COLO668 (cell line): ENCODE results near the gene ALDH1L1.

Experiments
- DNase-seq: peaks from one replicate; lab custom pipeline; 2025; ENCODE audit not compliant: unreplicated experiment; lab: John Stamatoyannopoulos, UW

ALDH1L1 gene

DNA sequence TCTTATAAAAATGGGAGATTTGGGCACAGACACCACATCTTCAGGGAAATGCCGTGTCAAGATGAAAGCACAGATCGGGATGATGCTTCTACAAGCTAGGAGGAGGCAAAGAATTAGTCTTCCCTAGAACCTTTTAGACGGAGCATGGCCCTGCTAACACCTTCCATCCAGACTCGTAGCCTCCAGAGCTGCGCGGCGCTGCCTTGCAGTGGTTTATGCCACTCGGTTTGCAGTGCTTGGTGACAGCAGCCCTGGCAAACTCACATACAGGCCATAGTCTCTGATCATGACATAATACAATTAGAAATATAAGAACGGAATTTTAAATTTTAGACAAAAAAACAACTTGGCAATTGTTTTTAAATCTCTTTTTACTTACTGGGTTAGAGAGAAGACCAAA lies 59.3 kb downstream of the ALDH1L1 start:
- no peak for DNase-seq

GRCh38 chr3:126119976-126120375 lies 60.4 kb downstream of the ALDH1L1 start:
- no peak for DNase-seq

DNA sequence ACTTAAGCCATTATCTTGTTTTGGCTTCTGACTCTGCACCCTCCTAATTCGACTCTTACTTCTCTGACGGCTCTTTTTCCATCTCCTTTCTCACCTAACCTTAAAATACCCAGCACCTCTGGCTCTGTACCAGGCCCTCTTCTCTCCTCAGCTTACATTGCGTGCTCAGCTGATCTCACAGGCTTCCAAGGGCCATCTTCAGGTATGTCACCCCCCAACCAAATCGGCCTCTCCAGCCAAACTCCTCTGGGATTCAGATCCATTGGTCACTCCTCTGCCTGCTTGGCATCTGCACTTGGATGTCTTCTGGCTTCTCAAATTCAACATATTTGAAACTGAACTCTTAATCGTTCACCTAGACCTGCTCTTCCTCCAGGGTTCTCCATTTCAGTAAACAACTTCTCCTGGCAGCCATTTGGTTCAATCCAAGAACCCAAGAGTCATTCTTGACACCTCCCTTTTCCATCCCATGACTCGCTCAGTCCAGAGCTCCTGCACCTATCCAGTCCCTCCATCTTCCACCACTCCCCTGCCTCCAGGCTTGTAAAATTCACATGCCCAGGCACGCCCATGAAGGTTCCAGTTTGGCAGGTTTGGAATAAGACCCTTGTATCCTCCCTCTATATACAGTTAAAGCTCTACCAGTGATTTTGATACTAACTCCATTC lies 61.2 kb downstream of the ALDH1L1 start:
- peak; percentile 2 for DNase-seq

DNA sequence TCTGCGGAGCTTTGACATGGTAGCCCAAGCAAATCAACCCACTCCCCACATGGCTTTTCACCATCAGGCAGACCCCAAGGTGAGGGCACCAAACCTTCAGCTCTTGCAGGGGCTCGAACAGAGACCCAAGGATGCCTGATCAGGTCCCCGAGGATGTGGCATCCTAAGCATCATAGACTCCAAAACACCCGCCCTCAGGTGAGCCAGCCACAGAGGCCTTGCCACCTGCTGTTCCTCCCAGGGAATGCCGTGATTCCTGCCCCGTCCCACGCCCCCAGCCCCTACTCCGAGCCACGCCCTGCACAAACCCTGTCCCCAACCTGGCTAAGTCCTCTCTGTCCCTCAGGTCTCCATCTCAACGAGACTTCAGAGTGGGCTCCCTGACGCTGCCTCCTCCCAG lies 61.8 kb downstream of the ALDH1L1 start:
- no peak for DNase-seq

GRCh38 chr3:126117786-126118185 lies 62.6 kb downstream of the ALDH1L1 start:
- no peak for DNase-seq

DNA sequence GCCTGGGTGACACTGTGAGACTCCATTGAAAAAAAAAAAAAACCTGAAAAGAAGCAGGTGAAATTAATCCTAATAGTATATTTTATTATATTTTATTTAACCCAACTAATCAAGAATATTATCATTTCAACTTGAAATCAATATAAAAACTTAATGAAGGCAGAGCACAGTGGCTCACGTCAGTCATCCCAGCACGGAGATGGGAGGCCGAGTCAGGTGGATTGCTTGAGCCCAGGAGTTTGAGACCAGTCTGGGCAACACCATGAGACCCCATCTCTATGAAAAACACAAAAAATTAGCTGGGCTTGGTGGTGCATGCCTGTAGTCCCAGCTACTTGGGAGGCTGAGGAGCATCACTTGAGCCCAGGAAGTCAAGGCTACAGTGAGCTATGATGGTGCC lies 63.2 kb downstream of the ALDH1L1 start:
- DNase-seq = no peak

GRCh38 chr3:126116526-126116925 lies 63.9 kb downstream of the ALDH1L1 start:
- DNase-seq = no peak

- no peak for DNase-seq
Observed at GRCh38 chr3:126114443-126115386, 65.7 kb downstream of the ALDH1L1 start.

DNA sequence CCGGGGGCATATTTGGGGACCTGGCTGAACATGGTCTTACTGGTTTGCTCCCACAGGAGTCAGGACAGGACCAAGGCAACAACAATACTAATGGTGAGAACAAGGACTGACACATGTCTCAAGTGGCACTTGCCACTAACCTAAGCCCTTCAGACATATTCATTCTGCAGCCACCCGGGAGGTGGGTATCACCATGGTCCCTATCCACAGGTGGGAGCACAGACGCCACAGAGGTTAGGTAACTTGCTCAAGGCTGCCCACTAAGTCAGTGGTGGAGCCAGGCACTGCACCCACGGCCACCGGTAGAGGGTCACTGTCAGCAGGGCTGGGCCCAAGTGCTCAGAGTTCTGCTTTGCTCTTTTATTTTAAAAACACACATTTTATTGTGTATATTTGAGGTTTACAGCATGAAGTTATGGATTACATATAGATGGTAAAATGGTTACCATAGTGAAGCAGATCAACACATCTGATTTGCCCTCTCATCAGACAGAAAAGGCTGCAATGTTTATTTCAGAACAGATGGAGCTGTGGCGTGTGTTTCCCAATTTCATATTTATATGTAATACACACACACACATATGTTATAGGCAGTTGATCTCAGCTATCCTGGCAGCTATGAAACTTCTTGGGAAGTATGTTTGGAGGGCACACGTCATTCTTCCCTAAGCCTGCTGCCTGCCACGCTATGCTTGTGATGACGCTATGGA lies 66.5 kb downstream of the ALDH1L1 start:
- DNase-seq = peak; percentile 4

- DNase-seq = no peak
Observed at GRCh38 chr3:126113238-126113555, 67.2 kb downstream of the ALDH1L1 start.

GRCh38 chr3:126112531-126113237 lies 67.7 kb downstream of the ALDH1L1 start:
- DNase-seq = no peak

DNA sequence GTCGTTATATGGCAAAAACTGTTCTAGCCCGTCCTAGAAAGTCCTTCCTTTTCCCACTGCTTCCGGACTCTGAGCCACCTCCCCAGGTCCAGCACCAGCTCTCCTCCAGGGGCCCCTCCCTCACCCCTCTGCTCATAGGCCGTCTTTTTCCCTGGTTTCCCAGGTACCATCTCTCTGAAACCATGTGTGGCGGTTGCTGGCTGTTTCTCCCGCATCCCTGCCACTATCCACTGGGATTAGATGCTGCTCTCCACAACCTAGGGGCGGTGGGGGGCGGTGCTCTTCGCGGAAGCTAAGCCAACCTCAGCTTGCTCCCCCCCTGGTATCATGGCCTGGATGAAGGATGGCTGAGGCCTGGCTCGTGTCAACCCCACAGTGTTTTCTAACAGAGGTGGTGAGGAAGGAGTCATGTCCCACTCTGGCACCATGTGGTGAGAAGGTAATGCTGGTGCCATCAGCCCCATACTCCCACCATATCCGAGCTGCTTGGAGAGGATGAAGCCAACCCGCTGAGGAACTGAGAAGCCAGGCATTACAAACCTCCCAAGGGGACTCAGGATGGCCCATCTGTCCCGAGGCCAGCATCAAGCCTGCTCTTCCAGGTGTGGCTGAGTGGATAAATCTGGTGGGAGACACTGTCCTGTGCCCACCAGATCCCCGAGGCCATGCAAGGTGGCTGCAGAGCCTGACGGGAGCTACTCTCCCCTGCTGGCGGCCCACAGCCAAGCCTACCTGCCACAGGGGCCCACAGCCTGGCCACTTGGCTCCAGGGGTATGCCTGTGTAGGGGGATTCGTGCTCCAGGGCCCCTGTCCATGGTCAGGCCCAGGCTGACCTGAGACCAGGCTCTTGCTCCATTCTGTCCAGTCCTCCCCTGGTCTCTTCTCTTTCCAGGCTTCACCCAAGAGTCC lies 68.6 kb downstream of the ALDH1L1 start:
- no peak for DNase-seq

- DNase-seq = no peak
Observed at GRCh38 chr3:126111126-126111551, 69.2 kb downstream of the ALDH1L1 start.

- no peak for DNase-seq
Observed at GRCh38 chr3:126110431-126111125, 69.8 kb downstream of the ALDH1L1 start.

GRCh38 chr3:126109880-126110235 lies 70.5 kb downstream of the ALDH1L1 start:
- DNase-seq = no peak

DNA sequence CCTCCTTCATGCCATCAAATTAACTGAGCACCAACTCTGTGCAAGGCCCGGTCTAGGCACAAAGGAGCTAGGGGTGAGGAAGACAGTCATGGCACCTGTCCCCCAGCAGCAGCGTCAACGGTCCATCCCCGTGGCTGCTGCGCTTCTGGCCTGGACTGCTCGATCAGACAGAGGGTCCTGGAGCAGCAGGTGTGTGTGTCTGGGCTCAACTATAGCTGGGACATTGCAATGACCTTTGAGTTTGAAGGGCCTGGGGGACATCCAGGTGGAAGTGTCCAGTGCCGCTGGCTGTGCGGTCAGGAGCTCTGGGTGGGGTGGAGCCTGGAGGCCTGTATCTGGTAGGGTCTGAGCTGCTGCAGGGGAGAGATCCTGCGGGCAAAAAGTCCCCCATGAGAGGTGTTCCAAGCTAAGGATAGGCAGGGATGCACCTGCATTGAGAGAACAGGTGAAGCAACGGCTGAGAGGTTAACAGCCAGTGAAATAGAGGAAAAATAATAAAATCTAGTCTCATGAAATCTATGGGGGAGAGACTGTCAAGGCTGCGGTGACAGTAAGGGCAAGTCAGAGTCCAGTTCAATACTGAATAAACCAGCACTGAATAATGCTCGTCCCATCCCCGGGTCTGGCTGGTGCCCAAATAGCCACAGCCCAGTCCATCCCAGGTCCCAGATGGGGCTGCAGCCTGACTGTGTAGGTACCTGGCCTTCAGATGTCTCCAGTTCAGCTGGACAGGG lies 71.1 kb downstream of the ALDH1L1 start:
- no peak for DNase-seq

GRCh38 chr3:126108676-126109050 lies 71.7 kb downstream of the ALDH1L1 start:
- DNase-seq = no peak

- no peak for DNase-seq
Observed at GRCh38 chr3:126107957-126108675, 72.3 kb downstream of the ALDH1L1 start.
